SHP77 (cell line): ENCODE results near the gene YWHAH.

ENCODE experiments used
- DNase-seq, 2 experiments: peaks; one replicate each; lab custom pipeline; 2025; lab: John Stamatoyannopoulos, UW

Gene YWHAH

DNA sequence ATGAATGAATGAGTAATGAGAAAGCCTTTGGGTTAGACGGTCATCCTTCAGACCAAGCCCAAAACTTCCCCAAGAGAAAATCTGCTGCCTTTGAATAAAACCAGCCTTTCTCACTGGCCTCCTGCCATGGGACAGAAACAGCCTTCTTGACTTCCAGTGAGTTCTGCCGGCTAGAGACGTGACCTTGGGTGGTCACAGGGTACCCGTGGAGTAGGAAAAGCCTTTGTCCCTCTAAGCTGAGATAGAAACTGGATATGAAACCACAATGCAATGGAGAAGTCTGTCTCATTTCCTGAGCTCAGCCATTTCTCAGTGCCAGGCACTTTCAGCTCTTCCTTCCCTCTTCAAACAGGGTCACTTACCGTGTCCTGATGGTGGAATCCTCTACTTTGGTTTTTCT is 21.2 kb upstream of the YWHAH start:
- DNase-seq, result no peak

DNA sequence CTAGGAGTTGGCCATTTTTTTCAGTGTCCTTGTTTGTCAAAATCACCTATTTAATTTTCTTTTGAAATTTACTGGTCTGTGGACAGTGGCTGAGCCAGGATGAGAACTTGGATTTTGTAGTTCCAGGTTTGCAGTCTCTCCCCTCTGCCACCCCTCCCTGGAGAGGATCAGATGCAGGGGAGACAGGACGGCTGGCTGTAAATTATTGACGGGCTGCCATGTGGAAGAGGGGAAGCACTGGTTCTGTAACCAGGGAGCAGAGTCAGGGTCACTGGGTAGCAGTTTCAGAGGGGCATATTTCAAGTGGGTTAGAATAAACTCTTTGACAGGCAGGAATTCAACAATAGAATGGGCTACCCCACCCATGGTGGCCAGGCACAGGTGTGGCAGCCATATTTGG is 20.6 kb upstream of the YWHAH start:
- DNase-seq, result no peak

GRCh38 chr22:31925056-31925455 is 19.3 kb upstream of the YWHAH start:
- DNase-seq, result no peak

DNA sequence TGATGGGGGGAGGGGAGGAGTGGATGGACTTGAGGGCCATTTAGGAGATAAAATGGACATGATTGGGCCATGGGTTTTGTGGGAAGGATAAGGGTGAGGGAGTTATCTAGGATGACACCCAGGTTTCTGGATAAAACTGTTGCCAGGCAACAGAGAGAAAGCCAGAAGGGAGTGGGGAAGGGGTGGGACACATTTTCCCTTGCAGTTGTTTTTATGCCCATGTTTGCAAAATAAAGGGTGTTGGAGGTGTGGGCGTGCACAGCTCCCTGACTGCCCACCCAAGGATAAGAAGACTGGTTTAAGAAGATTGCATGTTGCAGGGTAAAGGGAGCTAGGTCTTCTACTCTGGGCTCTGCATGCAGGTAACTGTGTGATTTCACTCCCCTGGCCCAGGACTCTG is 18.3 kb upstream of the YWHAH start:
- no peak for DNase-seq

DNA sequence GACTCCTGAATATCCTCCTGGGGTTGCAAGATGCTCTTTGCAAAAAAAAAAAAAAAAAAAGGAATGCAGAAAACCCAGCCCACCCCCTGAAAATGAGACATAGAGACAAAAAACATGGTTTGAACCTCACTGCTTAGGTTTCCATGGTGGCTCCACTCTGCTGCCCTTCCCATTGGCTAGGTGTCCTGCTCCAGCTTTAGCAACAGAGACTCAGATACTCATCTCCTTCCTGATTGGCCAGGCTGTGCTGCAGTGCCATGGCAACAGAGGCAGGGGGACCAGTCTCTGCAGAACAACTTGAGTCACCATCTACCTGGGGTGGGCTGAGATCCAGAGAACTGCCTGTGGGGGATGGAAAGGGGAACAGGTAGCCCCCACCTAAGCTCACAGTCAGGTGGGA is 17.4 kb upstream of the YWHAH start:
- no peak for DNase-seq

DNA sequence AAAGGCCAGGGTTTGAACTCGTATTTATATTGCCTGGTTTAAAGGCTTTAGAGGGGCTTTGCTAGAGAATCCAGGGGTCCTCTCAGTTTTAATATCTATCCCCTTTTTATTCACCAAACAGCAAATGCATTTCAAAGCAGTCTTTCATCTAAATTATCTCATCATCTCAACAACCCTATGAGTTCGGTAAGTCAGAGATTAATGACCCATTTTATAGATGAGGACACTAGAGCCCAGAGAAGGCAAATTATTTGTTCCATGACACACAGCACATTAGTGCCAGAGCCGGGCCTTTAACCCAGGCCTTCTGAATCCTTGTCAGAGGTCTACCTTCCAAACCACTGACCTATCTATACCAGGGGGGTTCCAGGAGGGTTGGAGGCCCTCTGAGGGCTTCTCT is 16.8 kb upstream of the YWHAH start:
- no peak for DNase-seq

GRCh38 chr22:31929167-31929930 is 15.0 kb upstream of the YWHAH start:
- no peak for DNase-seq

- no peak for DNase-seq
These were observed 11.5 kb upstream of the YWHAH start for GRCh38 chr22:31932863-31933262.

DNA sequence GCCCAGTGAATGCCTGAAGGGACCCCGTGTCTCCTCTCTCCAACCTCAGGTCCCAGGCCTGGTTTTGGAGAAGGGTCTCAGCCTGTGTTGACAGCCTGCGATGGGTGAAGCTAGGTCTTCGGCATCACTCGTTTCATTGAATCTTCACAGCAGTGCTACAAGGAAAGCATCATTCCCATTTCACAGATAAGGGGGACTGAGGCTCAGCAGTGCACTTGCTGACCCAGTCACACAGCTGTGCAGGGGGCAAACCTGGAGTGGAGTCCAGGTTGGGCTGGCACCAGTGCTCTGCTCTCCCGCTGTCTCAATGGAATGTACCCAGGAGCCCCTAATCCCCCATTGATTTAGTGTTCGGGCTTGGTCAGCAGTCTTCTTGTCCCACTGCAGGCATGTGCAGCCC is 10.9 kb upstream of the YWHAH start:
- no peak for DNase-seq

- no peak for DNase-seq
These were observed 10.4 kb upstream of the YWHAH start for GRCh38 chr22:31933816-31934482.

DNA sequence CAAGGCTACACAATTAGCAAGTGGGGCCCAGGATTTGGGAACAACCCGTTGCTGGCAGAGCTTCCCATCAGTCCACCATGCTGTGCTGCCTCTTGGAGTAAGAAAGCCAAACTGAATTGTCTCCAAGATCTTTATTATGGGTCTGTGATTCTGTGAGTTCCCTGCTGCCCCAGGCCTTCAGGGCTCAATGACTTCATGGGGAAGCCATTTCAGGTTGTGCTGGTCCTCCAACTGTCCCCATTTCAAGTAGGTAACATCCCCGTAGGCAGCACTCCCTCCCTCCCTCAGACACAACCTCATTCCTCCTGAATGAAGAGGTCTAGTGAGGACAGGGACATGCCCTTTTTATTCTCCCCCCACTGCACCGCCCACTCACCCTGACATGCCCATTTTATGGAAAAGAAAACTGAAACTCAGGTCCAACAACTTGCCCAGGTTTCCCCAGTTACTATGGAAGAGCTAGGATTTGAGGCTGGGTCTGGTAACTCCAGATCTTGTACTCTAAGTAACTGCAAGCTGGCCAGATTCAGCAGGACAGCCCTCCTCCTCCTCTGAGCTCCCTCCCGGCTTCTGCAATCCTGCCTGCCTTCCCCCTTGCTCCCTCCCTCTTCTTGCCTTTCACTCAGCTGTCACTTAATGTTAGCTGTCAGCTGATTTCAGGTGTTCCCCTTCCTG is 8.2 kb upstream of the YWHAH start:
- DNase-seq, result no peak

GRCh38 chr22:31937341-31937740 is 7.0 kb upstream of the YWHAH start:
- no peak for DNase-seq

- no peak for DNase-seq
These were observed 6.0 kb upstream of the YWHAH start for GRCh38 chr22:31938296-31938695.

- no peak for DNase-seq
These were observed 3.8 kb upstream of the YWHAH start for GRCh38 chr22:31940506-31940905.

- no peak for DNase-seq
These were observed 2.2 kb upstream of the YWHAH start for GRCh38 chr22:31942091-31942490.

- no peak for DNase-seq
These were observed 943 bp upstream of the YWHAH start for GRCh38 chr22:31943206-31943977.

DNA sequence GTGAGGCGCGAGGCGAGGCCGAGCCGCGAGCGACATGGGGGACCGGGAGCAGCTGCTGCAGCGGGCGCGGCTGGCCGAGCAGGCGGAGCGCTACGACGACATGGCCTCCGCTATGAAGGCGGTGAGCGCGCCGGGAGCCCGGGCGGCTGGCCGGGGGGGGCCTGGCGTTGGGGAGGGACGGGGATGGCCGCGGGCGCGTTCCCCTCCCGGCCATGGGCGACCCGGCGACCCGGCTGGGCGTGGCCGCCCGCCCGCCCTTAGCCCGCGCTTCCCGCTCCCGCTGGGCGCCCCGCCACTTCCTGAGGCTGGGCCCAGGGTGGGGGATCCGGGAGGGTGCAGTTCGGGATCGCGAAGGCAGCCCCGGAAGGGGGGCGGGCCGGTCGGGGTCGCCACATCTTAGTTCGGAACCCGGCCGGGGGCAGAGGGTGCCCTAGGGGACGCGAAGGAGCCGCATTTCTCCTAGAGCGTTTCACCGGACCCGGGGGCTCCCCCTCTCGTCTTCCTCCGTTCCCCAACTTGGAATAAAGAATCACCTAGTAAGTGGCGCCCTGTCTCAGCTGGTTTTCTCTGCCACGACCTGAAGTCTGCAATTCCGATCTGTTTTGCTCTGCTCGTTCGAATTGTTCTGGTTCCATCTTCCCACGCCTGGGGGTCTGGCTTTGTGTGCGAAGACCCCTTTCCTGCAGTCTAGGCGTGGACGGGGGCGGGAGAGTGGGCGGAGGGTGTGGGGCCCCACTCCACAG is 536 bp downstream of the YWHAH start:
- no peak for DNase-seq

- no peak for DNase-seq
These were observed 1.1 kb downstream of the YWHAH start for GRCh38 chr22:31945443-31945855.

DNA sequence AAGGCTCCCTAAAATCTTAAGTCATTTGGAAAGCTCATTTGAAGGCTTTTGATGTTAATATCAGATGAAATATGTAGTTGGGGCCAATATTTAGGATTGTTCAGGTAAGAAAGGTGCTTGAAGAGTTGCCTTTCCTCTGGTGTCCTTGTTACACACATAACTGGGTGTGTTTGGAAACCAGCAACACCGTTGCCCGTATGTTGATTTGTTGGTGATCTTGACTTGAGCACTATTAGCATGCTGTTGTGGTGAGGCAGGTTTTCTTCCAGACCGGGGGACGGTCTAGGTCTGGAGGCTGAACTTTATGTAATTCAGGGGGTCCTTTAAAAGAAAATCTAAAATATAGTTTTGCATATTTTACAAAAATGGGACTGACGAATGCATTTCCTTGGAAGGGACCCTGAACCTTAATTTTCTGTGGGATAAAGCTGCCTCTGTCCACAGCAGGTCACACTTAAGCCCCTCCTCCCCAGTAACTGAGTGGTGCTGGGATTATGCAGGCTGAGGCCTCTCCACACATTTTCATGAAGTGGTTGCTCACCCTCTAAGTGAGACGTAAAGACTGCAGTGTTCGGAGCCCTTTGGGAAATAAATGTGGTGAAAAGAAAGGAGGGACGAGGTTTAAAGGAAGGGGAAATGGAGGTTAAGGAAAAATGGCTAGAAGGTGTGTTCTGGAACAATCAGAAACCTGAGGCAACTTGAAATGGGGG is 1.8 kb downstream of the YWHAH start:
- DNase-seq, result no peak

- DNase-seq, result peak in 1 of 2 experiments; percentile 32
These were observed 3.0 kb downstream of the YWHAH start for GRCh38 chr22:31947296-31947695.

- DNase-seq, result no peak
These were observed 3.7 kb downstream of the YWHAH start for GRCh38 chr22:31948002-31948401.
